Vagina (tissue), 2 donors: ENCODE measurements around the gene STX11. TPM values are rescaled to one million over a fixed set of nuclear protein-coding genes. Genes with fewer than 3 reads are reported as not detected.

Experiments
- DNase-seq, 2 donors: peaks; one replicate each; pipeline ENCODE4 v3.0.0-alpha.2; 2017; ENCODE audit errors: extremely low spot score in 2 of 2
- H3K27ac ChIP-seq: fragments of 200-600 bp; sonication (generic); one replicate; pipeline ENCODE4 v1.5.1; 2019
- H3K27me3 ChIP-seq: fragments of 200-600 bp; sonication (generic); one replicate; pipeline ENCODE4 v1.5.1; 2019
- H3K36me3 ChIP-seq, 2 donors: fragments of 200-600 bp; sonication (generic); one replicate each; pipeline ENCODE4 v1.5.1; 2017 to 2019
- H3K4me1 ChIP-seq: fragments of 200-600 bp; sonication (generic); one replicate; pipeline ENCODE4 v1.5.1; 2019
- H3K4me3 ChIP-seq, 2 donors: fragments of 200-600 bp; sonication (generic); 1 replicate in 1 of 2; 2 replicates in 1 of 2; pipeline ENCODE4 v1.5.1; 2016 to 2019
- H3K9me3 ChIP-seq: fragments of 200-600 bp; sonication (generic); one replicate; pipeline ENCODE4 v1.5.1; 2019
- CTCF ChIP-seq, 3 experiments: fragments of 450-650 bp in 2 of 3; fragments of 200-600 bp in 1 of 3; sonication (generic) in 1 of 3; IDR thresholded peaks; one replicate each; pipeline ENCODE4 v1.5.1; 2017 to 2019; ENCODE audit warnings: antibody characterized with exemption in 3 of 3, mild to moderate bottlenecking in 2 of 3, moderate library complexity in 2 of 3
- POLR2A ChIP-seq, 2 donors: fragments of 450-650 bp; IDR thresholded peaks; one replicate each; pipeline ENCODE4 v1.6.1; 2017; ENCODE audit warnings: antibody characterized with exemption in 2 of 2, mild to moderate bottlenecking in 2 of 2, moderate library complexity in 2 of 2
- POLR2AphosphoS5 ChIP-seq, 2 donors: sonication (generic); formaldehyde crosslinking; IDR thresholded peaks; one replicate each; pipeline ENCODE4 v1.9.0; 2017; ENCODE audit warnings: antibody characterized with exemption in 2 of 2, mild to moderate bottlenecking in 2 of 2, low read depth in 1 of 2; ENCODE audit not compliant: insufficient read depth in 1 of 2
- intact Hi-C: fragments of 100-400 bp; cut with DNase I; formaldehyde crosslinking; loops from one replicate; pipeline ENCODE4 v1.15.1; 2023
- total RNA-seq: library from RNA; depleted of rRNA; stranded (reverse); fragments of >200 nt; gene quantifications from one replicate; pipeline ENCODE4 v1.2.3, GENCODE V29; 2016

STX11 gene
- total RNA-seq, 1 donor from 2014 or later = 5.4 TPM

- intact Hi-C loops = no loop called here
- Histone ChIP-seq H3K27ac (no peak overlapping the region), H3K27me3 (no peaks in the 10 kb centered on the region), H3K4me1 (peaks cover 10% of the 10 kb centered on the region), H3K36me3 (no peaks in the 10 kb centered on the region), H3K9me3 (no peaks in the 10 kb centered on the region), H3K4me3 (no peak overlapping the region)
- no peak for DNase-seq
- TF ChIP-seq POLR2AphosphoS5 (IDR thresholded peaks at IDR 0.05; ENCODE audit: insufficient read depth in 1 of 2, low read depth in 1 of 2) (no peak), POLR2A (IDR thresholded peaks at IDR 0.05) (no peak), CTCF (IDR thresholded peaks at IDR 0.05) (no peak)
Observed at GRCh38 chr6:144158133-144158532, 7.8 kb downstream of the STX11 start.

- no peak for DNase-seq
- no peaks in the 10 kb centered on the region for H3K36me3 ChIP-seq
- H3K27ac ChIP-seq = no peak overlapping the region
- intact Hi-C loops = no loop called here
- H3K4me1 ChIP-seq = peaks cover 10% of the 10 kb centered on the region
- no peak for TF ChIP-seq POLR2AphosphoS5 (IDR thresholded peaks at IDR 0.05; ENCODE audit: insufficient read depth in 1 of 2, low read depth in 1 of 2)
- TF ChIP-seq CTCF (IDR thresholded peaks at IDR 0.05) = no peak
- no peak for TF ChIP-seq POLR2A (IDR thresholded peaks at IDR 0.05)
- no peaks in the 10 kb centered on the region for H3K27me3 ChIP-seq
- H3K4me3 ChIP-seq = no peak overlapping the region
- no peaks in the 10 kb centered on the region for H3K9me3 ChIP-seq
Observed at GRCh38 chr6:144159223-144159622, 8.9 kb downstream of the STX11 start.

GRCh38 chr6:144159742-144160141 is 9.4 kb downstream of the STX11 start:
- intact Hi-C loops = no loop called here
- no peaks in the 10 kb centered on the region for H3K27me3 ChIP-seq
- no peaks in the 10 kb centered on the region for H3K9me3 ChIP-seq
- no peaks in the 10 kb centered on the region for H3K36me3 ChIP-seq
- TF ChIP-seq CTCF (IDR thresholded peaks at IDR 0.05) (no peak), POLR2AphosphoS5 (IDR thresholded peaks at IDR 0.05; ENCODE audit: insufficient read depth in 1 of 2, low read depth in 1 of 2) (no peak), POLR2A (IDR thresholded peaks at IDR 0.05) (no peak)
- no peak overlapping the region for H3K4me3 ChIP-seq
- DNase-seq = no peak
- H3K4me1 ChIP-seq = peaks cover 10% of the 10 kb centered on the region
- no peak overlapping the region for H3K27ac ChIP-seq

- TF ChIP-seq POLR2A (IDR thresholded peaks at IDR 0.05) (no peak), CTCF (IDR thresholded peaks at IDR 0.05) (no peak), POLR2AphosphoS5 (IDR thresholded peaks at IDR 0.05; ENCODE audit: insufficient read depth in 1 of 2, low read depth in 1 of 2) (no peak)
- no peak overlapping the region for H3K27ac ChIP-seq
- H3K4me3 ChIP-seq = no peak overlapping the region
- peaks cover 10% of the 10 kb centered on the region for H3K4me1 ChIP-seq
- H3K36me3 ChIP-seq = no peaks in the 10 kb centered on the region
- no peak for DNase-seq
- intact Hi-C loops = no loop called here
- H3K27me3 ChIP-seq = no peaks in the 10 kb centered on the region
- H3K9me3 ChIP-seq = no peaks in the 10 kb centered on the region
Observed at GRCh38 chr6:144160431-144161005, 10.2 kb downstream of the STX11 start.

- no peak overlapping the region for H3K27ac ChIP-seq
- peaks cover 10% of the 10 kb centered on the region for H3K4me1 ChIP-seq
- no peaks in the 10 kb centered on the region for H3K27me3 ChIP-seq
- H3K4me3 ChIP-seq = no peak overlapping the region
- no peak for TF ChIP-seq POLR2AphosphoS5 (IDR thresholded peaks at IDR 0.05; ENCODE audit: insufficient read depth in 1 of 2, low read depth in 1 of 2)
- no peak for TF ChIP-seq POLR2A (IDR thresholded peaks at IDR 0.05)
- TF ChIP-seq CTCF (IDR thresholded peaks at IDR 0.05) = no peak
- no peaks in the 10 kb centered on the region for H3K9me3 ChIP-seq
- H3K36me3 ChIP-seq = no peaks in the 10 kb centered on the region
- no peak for DNase-seq
- intact Hi-C loops = no loop called here
Observed at GRCh38 chr6:144161975-144162374, 11.7 kb downstream of the STX11 start.
